T-helper 1 cell treated with Interleukin-12 subunit alpha and Interleukin-12 subunit beta and Interleukin-4 antibody, amounts not matched to agents 30 μg/mL and 1 μg/mL, for 36 hours (primary cell): ENCODE measurements around the gene SOX1.

Source experiments
- H3K27ac Mint-ChIP-seq: one replicate; pipeline ENCODE4 v1.8.0; 2021; ENCODE audit warnings: mild to moderate bottlenecking, mixed read lengths
- H3K27me3 Mint-ChIP-seq: one replicate; pipeline ENCODE4 v1.8.0; 2021; ENCODE audit warnings: low read depth, mixed read lengths
- H3K36me3 Mint-ChIP-seq: one replicate; pipeline ENCODE4 v1.8.0; 2021; ENCODE audit warnings: low read depth, mixed read lengths
- H3K4me1 Mint-ChIP-seq: one replicate; pipeline ENCODE4 v1.8.0; 2021; ENCODE audit warnings: low read depth, mixed read lengths
- H3K4me3 Mint-ChIP-seq: one replicate; pipeline ENCODE4 v1.8.0; 2021; ENCODE audit warnings: mild to moderate bottlenecking, moderate library complexity, mixed read lengths
- H3K9me3 Mint-ChIP-seq: one replicate; pipeline ENCODE4 v1.8.0; 2021; ENCODE audit warnings: mixed read lengths

SOX1 gene

GRCh38 chr13:112067116-112067741 is at the start of gene SOX1:
Gene SOX1, plus strand, starts transcription at chr13:112067149. Its CDS starts 510 bp downstream, at chr13:112067659.
- Mint-ChIP-seq H3K9me3 (peaks cover 14% of the 10 kb centered on the region), H3K4me1 (peaks cover 7% of the 10 kb centered on the region), H3K4me3 (no peak within 1 kb of the TSS), H3K36me3 (peaks cover 8% of the 10 kb centered on the region), H3K27me3 (peaks cover 73% of the 10 kb centered on the region), H3K27ac (peak within 1 kb of the TSS; percentile 79)

- Mint-ChIP-seq H3K27me3 (no peaks in the 10 kb centered on the region), H3K4me3 (no peak overlapping the region), H3K9me3 (no peaks in the 10 kb centered on the region), H3K27ac (no peak overlapping the region), H3K36me3 (no peaks in the 10 kb centered on the region), H3K4me1 (no peaks in the 10 kb centered on the region)
Observed at GRCh38 chr13:112024577-112024976, 42.4 kb upstream of the SOX1 start.

- no peaks in the 10 kb centered on the region for H3K9me3 Mint-ChIP-seq
- H3K27me3 Mint-ChIP-seq, result no peaks in the 10 kb centered on the region
- H3K4me3 Mint-ChIP-seq, result no peak overlapping the region
- no peaks in the 10 kb centered on the region for H3K36me3 Mint-ChIP-seq
- no peaks in the 10 kb centered on the region for H3K4me1 Mint-ChIP-seq
- no peak overlapping the region for H3K27ac Mint-ChIP-seq
Observed at GRCh38 chr13:112027250-112027649, 39.7 kb upstream of the SOX1 start.

- Mint-ChIP-seq H3K4me1 (no peaks in the 10 kb centered on the region), H3K4me3 (no peak overlapping the region), H3K36me3 (no peaks in the 10 kb centered on the region), H3K27me3 (no peaks in the 10 kb centered on the region), H3K27ac (no peak overlapping the region), H3K9me3 (no peaks in the 10 kb centered on the region)
Observed at GRCh38 chr13:112028481-112028880, 38.5 kb upstream of the SOX1 start.

GRCh38 chr13:112029143-112029542 is 37.8 kb upstream of the SOX1 start:
- no peak overlapping the region for H3K4me3 Mint-ChIP-seq
- H3K27ac Mint-ChIP-seq, result no peak overlapping the region
- H3K4me1 Mint-ChIP-seq, result no peaks in the 10 kb centered on the region

GRCh38 chr13:112032186-112032993 is 34.6 kb upstream of the SOX1 start:
- H3K27ac Mint-ChIP-seq, result no peak overlapping the region
- no peaks in the 10 kb centered on the region for H3K36me3 Mint-ChIP-seq
- no peaks in the 10 kb centered on the region for H3K27me3 Mint-ChIP-seq
- no peak overlapping the region for H3K4me3 Mint-ChIP-seq
- H3K9me3 Mint-ChIP-seq, result no peaks in the 10 kb centered on the region
- H3K4me1 Mint-ChIP-seq, result no peaks in the 10 kb centered on the region

More at GRCh38 chr13:112029143-112029542, 37.8 kb upstream of the SOX1 start:
- no peaks in the 10 kb centered on the region for H3K9me3 Mint-ChIP-seq
- no peaks in the 10 kb centered on the region for H3K27me3 Mint-ChIP-seq
- no peaks in the 10 kb centered on the region for H3K36me3 Mint-ChIP-seq

- Mint-ChIP-seq H3K27me3 (no peaks in the 10 kb centered on the region), H3K9me3 (no peaks in the 10 kb centered on the region), H3K4me1 (no peaks in the 10 kb centered on the region), H3K27ac (no peak overlapping the region), H3K36me3 (no peaks in the 10 kb centered on the region), H3K4me3 (no peak overlapping the region)
Observed at GRCh38 chr13:112034231-112034630, 32.7 kb upstream of the SOX1 start.

- Mint-ChIP-seq H3K36me3 (no peaks in the 10 kb centered on the region), H3K27ac (no peak overlapping the region), H3K27me3 (no peaks in the 10 kb centered on the region), H3K9me3 (no peaks in the 10 kb centered on the region), H3K4me1 (no peaks in the 10 kb centered on the region), H3K4me3 (no peak overlapping the region)
Observed at GRCh38 chr13:112034846-112035245, 32.1 kb upstream of the SOX1 start.

GRCh38 chr13:112042496-112042895 is 24.5 kb upstream of the SOX1 start:
- no peaks in the 10 kb centered on the region for H3K9me3 Mint-ChIP-seq
- H3K36me3 Mint-ChIP-seq, result no peaks in the 10 kb centered on the region
- no peaks in the 10 kb centered on the region for H3K4me1 Mint-ChIP-seq
- H3K27ac Mint-ChIP-seq, result no peak overlapping the region
- peaks cover 7% of the 10 kb centered on the region for H3K27me3 Mint-ChIP-seq
- H3K4me3 Mint-ChIP-seq, result no peak overlapping the region

GRCh38 chr13:112052213-112052612 is 14.7 kb upstream of the SOX1 start:
- Mint-ChIP-seq H3K36me3 (peaks cover 8% of the 10 kb centered on the region), H3K4me3 (no peak overlapping the region), H3K27me3 (peaks cover 57% of the 10 kb centered on the region), H3K27ac (no peak overlapping the region), H3K9me3 (no peaks in the 10 kb centered on the region), H3K4me1 (no peaks in the 10 kb centered on the region)

- Mint-ChIP-seq H3K36me3 (peaks cover 8% of the 10 kb centered on the region), H3K27ac (peak overlapping the region; percentile 26), H3K4me3 (no peak overlapping the region), H3K27me3 (peaks cover 66% of the 10 kb centered on the region), H3K9me3 (no peaks in the 10 kb centered on the region), H3K4me1 (no peaks in the 10 kb centered on the region)
Observed at GRCh38 chr13:112053167-112053743, 13.7 kb upstream of the SOX1 start.

- H3K4me1 Mint-ChIP-seq, result no peaks in the 10 kb centered on the region
- no peak overlapping the region for H3K4me3 Mint-ChIP-seq
- H3K9me3 Mint-ChIP-seq, result no peaks in the 10 kb centered on the region
- H3K36me3 Mint-ChIP-seq, result peaks cover 8% of the 10 kb centered on the region
- peaks cover 73% of the 10 kb centered on the region for H3K27me3 Mint-ChIP-seq
- H3K27ac Mint-ChIP-seq, result no peak overlapping the region
Observed at GRCh38 chr13:112053744-112054615, 13.0 kb upstream of the SOX1 start.

- peak overlapping the region; percentile 62 for H3K27ac Mint-ChIP-seq
Observed at GRCh38 chr13:112054616-112055015, 12.3 kb upstream of the SOX1 start.

More at GRCh38 chr13:112054616-112055015, 12.3 kb upstream of the SOX1 start:
- Mint-ChIP-seq H3K4me3 (no peak overlapping the region), H3K9me3 (no peaks in the 10 kb centered on the region), H3K36me3 (peaks cover 8% of the 10 kb centered on the region), H3K27me3 (peaks cover 80% of the 10 kb centered on the region), H3K4me1 (no peaks in the 10 kb centered on the region)
